ENCODE results near the gene TNIK.

GRCh38 chr3:171190668-171191067, 269.5 kb downstream of the TNIK start:
- no peak for TF ChIP-seq CTCF (IDR thresholded peaks at IDR 0.05)
- TF ChIP-seq ZFX (IDR thresholded peaks at IDR 0.05; ENCODE audit: borderline replicate concordance): no peak
